Breast epithelium (tissue), 3 donors: Measurements from ENCODE around the gene LMX1B.

ENCODE experiments used
- CTCF ChIP-seq, 3 donors: fragments of 450-650 bp; IDR thresholded peaks; one replicate each; pipeline ENCODE4 v1.5.1; 2016 to 2017; ENCODE audit warnings: antibody characterized with exemption in 3 of 3, mild to moderate bottlenecking in 3 of 3, moderate library complexity in 3 of 3
- POLR2A ChIP-seq: fragments of 450-650 bp; IDR thresholded peaks from one replicate; pipeline ENCODE4 v1.6.1; 2016; ENCODE audit warnings: antibody characterized with exemption, mild to moderate bottlenecking, moderate library complexity
- POLR2AphosphoS5 ChIP-seq, 3 donors: sonication (generic); formaldehyde crosslinking; IDR thresholded peaks; one replicate each; pipeline ENCODE4 v1.6.1; 2017; ENCODE audit warnings: antibody characterized with exemption in 3 of 3

GRCh38 chr9:126692041-126692758 lies 78.5 kb downstream of the LMX1B start:
- no peak for TF ChIP-seq CTCF (IDR thresholded peaks at IDR 0.05)
- TF ChIP-seq POLR2A = no peak
- TF ChIP-seq POLR2AphosphoS5 (IDR thresholded peaks at IDR 0.05) = no peak
